ENCODE data around the gene ATP8A2. TPM values are rescaled to one million over a fixed set of nuclear protein-coding genes. Genes with fewer than 3 reads are reported as not detected.

Gene ATP8A2
- total RNA-seq, 4 donors from 2014 or later = not detected

GRCh38 chr13:25869941-25870340 is 498.2 kb downstream of the ATP8A2 start:
- Histone ChIP-seq H3K27me3 (no peaks in the 10 kb centered on the region), H3K27ac (no peak overlapping the region), H3K36me3 (no peaks in the 10 kb centered on the region), H3K4me1 (peaks cover 11 to 21% of the 10 kb centered on the region in 2 donors), H3K9me3 (no peaks in the 10 kb centered on the region), H3K4me3 (no peak overlapping the region)
- ATAC-seq = no peak
- intact Hi-C loops (cut with DNase I; ENCODE audit: low total_unique reads) (loop anchor here (5.0 kb wide), 1 partner anchor 182 kb away; the partner anchor contains the start of gene SHISA2), in situ Hi-C loops (cut with MboI; ENCODE audit: low sequenced_read_pairs in 4 of 4) (no loop called here)
- TF ChIP-seq, protein P1, sequence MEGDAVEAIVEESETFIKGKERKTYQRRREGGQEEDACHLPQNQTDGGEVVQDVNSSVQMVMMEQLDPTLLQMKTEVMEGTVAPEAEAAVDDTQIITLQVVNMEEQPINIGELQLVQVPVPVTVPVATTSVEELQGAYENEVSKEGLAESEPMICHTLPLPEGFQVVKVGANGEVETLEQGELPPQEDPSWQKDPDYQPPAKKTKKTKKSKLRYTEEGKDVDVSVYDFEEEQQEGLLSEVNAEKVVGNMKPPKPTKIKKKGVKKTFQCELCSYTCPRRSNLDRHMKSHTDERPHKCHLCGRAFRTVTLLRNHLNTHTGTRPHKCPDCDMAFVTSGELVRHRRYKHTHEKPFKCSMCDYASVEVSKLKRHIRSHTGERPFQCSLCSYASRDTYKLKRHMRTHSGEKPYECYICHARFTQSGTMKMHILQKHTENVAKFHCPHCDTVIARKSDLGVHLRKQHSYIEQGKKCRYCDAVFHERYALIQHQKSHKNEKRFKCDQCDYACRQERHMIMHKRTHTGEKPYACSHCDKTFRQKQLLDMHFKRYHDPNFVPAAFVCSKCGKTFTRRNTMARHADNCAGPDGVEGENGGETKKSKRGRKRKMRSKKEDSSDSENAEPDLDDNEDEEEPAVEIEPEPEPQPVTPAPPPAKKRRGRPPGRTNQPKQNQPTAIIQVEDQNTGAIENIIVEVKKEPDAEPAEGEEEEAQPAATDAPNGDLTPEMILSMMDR (IDR thresholded peaks at IDR 0.05 in 4 of 5, conservative IDR thresholded peaks at IDR 0.05 in 1 of 5) = no peak
- TF ChIP-seq POLR2A (IDR thresholded peaks at IDR 0.05) = no peak
- DNase-seq = peak in 1 of 2 donors; percentile 15

DNA sequence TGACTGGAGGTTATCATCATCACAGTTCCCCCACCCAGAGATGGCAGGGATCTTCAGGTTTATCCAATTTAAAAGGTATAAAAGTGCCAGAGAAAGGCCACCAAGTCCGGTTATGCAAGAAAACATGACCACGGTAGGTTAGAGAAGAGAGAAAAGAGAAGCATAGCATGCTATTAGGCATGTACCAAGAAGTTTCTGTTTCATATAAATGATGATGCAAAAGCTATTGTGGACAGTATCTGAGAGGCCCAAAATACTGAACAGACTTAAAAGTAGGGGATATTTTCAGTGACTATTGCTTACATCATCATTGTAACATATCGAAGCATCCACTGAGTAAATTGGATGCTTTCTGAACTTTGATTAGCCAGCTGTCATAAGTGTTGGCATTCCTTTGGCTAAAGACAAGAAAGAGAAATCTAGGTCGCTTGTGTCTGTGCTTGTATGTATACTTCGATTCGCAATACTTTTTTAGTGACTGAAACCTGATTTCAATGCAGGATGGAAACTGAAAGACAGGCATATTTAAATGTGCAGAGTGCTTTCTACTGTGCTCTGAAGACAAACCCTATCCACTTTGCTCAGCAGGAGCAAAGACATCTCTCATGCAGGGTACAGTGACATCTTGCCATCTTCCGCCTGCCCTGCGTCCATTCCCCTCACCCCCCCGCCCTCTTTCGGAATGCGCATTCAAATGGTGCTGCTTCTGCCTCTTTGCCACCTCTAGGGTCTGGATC is 499.8 kb downstream of the ATP8A2 start:
- Histone ChIP-seq H3K27ac (no peak overlapping the region), H3K4me1 (peaks cover 11 to 21% of the 10 kb centered on the region in 2 donors), H3K9me3 (no peaks in the 10 kb centered on the region), H3K27me3 (no peaks in the 10 kb centered on the region), H3K4me3 (no peak overlapping the region), H3K36me3 (no peaks in the 10 kb centered on the region)
- DNase-seq (no peak), ATAC-seq (no peak)
- TF ChIP-seq, protein P1 (IDR thresholded peaks at IDR 0.05 in 4 of 5, conservative IDR thresholded peaks at IDR 0.05 in 1 of 5) = no peak
- intact Hi-C loops (cut with DNase I; ENCODE audit: low total_unique reads) (loop anchor here (5.0 kb wide), 1 partner anchor 181 kb away; the partner anchor contains the start of gene SHISA2), in situ Hi-C loops (cut with MboI; ENCODE audit: low sequenced_read_pairs in 4 of 4) (no loop called here)

DNA sequence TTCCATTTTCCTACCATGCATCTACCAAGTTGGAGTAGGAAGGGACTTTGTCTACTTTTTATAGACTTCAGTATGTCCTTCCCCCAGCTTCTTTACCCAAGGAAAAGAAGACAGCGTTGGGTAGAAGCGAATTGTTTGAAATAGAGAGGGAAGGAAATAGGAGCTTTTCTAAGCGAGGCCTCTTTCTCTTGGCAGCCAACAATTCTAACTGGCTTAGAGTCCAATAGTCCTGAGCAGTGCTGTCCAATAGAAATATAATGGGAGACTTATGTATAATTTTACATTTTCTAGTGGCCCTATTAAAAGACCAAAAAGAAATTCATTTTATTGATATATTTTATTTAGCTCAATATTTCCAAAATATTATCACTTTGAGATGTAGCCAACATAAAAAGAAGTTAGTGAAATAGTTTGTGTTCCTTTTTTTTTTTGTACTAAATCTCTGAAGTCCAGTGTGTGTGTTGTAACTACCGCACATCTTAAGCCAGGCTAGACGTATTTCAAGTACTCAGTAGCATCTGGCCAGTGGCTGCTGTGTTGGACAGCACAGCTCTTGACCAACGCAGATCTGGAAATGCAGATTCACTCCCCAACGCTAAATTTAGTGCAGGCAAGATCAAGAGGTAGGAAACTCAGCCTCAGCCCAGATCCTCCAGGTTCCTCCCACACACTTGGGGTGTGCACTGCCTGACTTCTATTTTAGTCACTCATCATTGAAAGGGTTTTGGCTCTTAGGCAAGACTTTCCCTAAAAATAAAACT is 500.9 kb downstream of the ATP8A2 start:
- DNase-seq = peak; percentile 41 to 55
- H3K4me1 ChIP-seq = peaks cover 11 to 21% of the 10 kb centered on the region in 2 donors
- H3K9me3 ChIP-seq = no peaks in the 10 kb centered on the region
- intact Hi-C loops (cut with DNase I; ENCODE audit: low total_unique reads) (loop anchor here (1.0 to 5.0 kb wide), 2 partner anchors 150 to 180 kb away; partner anchors contain the start of gene SHISA2), in situ Hi-C loops (cut with MboI; ENCODE audit: low sequenced_read_pairs in 4 of 4) (no loop called here)
- H3K27ac ChIP-seq = peak overlapping the region; percentile 32 to 74 (median 54)
- no peaks in the 10 kb centered on the region for H3K36me3 ChIP-seq
- no peak for TF ChIP-seq POLR2A (IDR thresholded peaks at IDR 0.05)
- TF ChIP-seq, protein P1 (IDR thresholded peaks at IDR 0.05 in 4 of 5, conservative IDR thresholded peaks at IDR 0.05 in 1 of 5) = no peak
- H3K27me3 ChIP-seq = no peaks in the 10 kb centered on the region
- no peak overlapping the region for H3K4me3 ChIP-seq
- peak; percentile 89 to 91 for ATAC-seq

- TF ChIP-seq, protein P1 (IDR thresholded peaks at IDR 0.05 in 4 of 5, conservative IDR thresholded peaks at IDR 0.05 in 1 of 5) = no peak
- no peak for TF ChIP-seq POLR2A (IDR thresholded peaks at IDR 0.05)
- Histone ChIP-seq H3K27ac (peak overlapping the region; percentile 32 to 74 (median 54)), H3K4me1 (peaks cover 11 to 21% of the 10 kb centered on the region in 2 donors), H3K36me3 (no peaks in the 10 kb centered on the region), H3K9me3 (no peaks in the 10 kb centered on the region), H3K27me3 (no peaks in the 10 kb centered on the region), H3K4me3 (no peak overlapping the region)
- in situ Hi-C loops (cut with MboI; ENCODE audit: low sequenced_read_pairs in 4 of 4) = no loop called here
- ATAC-seq (peak; percentile 60 to 72), DNase-seq (no peak)
- intact Hi-C loops (cut with DNase I; ENCODE audit: low total_unique reads) = loop anchor here (1.0 to 5.0 kb wide), 2 partner anchors 149 to 179 kb away; partner anchors contain the start of gene SHISA2
Measured at GRCh38 chr13:25873242-25873612, 501.5 kb downstream of the ATP8A2 start.
